Thymus (tissue), 11 donors: ENCODE data around the gene RPL13A. TPM values are rescaled to one million over a fixed set of nuclear protein-coding genes. Genes with fewer than 3 reads are reported as not detected.

ENCODE experiments used
- DNase-seq, 9 donors: peaks; one replicate each; pipeline ENCODE4 v3.0.0-alpha.2; 2013; ENCODE audit warnings: low spot score in 9 of 9, low read depth in 6 of 9, missing footprints in 1 of 9
- H3K27ac ChIP-seq, 2 donors: one replicate each; pipeline ENCODE4 v1.5.1; 2013; ENCODE audit warnings: control low read depth in 1 of 2, low read depth in 1 of 2, low read length in 1 of 2, mild to moderate bottlenecking in 1 of 2, moderate library complexity in 1 of 2
- H3K27me3 ChIP-seq, 2 donors: one replicate each; pipeline ENCODE4 v1.5.1; 2013; ENCODE audit warnings: low read length in 1 of 2; ENCODE audit not compliant: control insufficient read depth in 2 of 2, insufficient read depth in 1 of 2
- H3K36me3 ChIP-seq, 2 donors: one replicate each; pipeline ENCODE4 v1.5.1; 2013; ENCODE audit warnings: low read length in 1 of 2, mild to moderate bottlenecking in 1 of 2, moderate library complexity in 1 of 2; ENCODE audit not compliant: control insufficient read depth in 2 of 2, insufficient read depth in 2 of 2
- H3K4me1 ChIP-seq, 2 donors: one replicate each; pipeline ENCODE4 v1.5.1; 2013; ENCODE audit warnings: low read length in 2 of 2; ENCODE audit not compliant: control insufficient read depth in 2 of 2, insufficient read depth in 2 of 2
- H3K4me3 ChIP-seq, 2 donors: one replicate each; pipeline ENCODE4 v1.5.1; 2013; ENCODE audit warnings: low read length in 2 of 2, control low read depth in 1 of 2, mild to moderate bottlenecking in 1 of 2
- H3K9me3 ChIP-seq, 2 donors: one replicate each; pipeline ENCODE4 v1.5.1; 2013; ENCODE audit warnings: low read length in 1 of 2, mild to moderate bottlenecking in 1 of 2; ENCODE audit not compliant: control insufficient read depth in 2 of 2, insufficient read depth in 1 of 2
- WGBS: extraction: QIAGEN DNeasy Blood & Tissue Kit; methylation state at CpG from one replicate; pipeline ENCODE4 v1.1.7; 2013; 5-methylcytosine and 5-hydroxymethylcytosine counted together
- polyA plus RNA-seq: library from polyadenylated mRNA; stranded (reverse); fragments of 200-250 nt; gene quantifications from one replicate; pipeline ENCODE4 v1.2.3, GENCODE V29; 2013
- total RNA-seq: library from RNA; stranded (reverse); fragments of 120-200 nt; gene quantifications from one replicate; pipeline ENCODE4 v1.2.4, GENCODE V29; 2013
- donor health status: healthy.

Gene RPL13A
- total and polyA plus RNA-seq, 2 donors: 3,666 to 4,231 TPM

DNA sequence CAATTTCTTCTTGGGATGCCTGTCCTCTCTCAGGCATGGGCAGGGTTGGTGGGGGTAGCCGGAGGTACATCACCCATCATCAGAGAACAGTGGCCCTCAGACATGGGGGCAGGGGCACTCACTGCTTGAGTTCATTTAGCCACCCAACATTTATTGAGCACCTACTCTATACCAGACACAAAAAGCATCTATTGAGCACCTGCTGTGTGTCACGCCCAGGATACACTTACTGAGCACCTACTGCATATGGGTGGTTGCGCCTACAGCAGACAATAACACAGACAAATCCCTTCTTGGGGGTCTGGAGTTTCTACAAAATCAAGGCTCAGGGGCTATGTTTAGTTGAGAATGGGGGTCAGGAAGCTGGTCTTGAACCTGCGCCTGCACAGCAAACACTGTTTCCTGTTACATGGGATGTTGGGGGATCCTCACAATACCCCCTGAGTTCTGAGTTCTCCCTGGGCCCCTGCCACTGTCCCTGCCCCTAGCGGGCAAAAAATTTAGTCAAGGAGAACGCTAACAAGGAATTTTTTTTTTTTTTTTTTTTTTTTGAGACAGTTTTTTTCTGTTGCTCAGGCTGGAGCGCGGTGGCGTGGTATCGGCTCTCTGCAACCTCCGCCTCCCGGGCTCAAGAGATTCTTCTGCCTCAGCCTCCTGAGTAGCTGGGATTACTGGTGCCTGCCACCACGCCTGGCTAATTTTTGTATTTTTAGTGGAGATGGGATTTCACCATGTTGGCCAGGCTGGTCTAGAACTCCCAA lies 52.0 kb downstream of the RPL13A start:
- Histone ChIP-seq H3K4me1 (peaks cover 10 to 22% of the 10 kb centered on the region in 2 donors), H3K27ac (no peak overlapping the region), H3K36me3 (peaks cover 0 to 6% of the 10 kb centered on the region in 2 donors), H3K27me3 (peaks cover under 1 to 7% of the 10 kb centered on the region in 2 donors), H3K9me3 (no peaks in the 10 kb centered on the region), H3K4me3 (no peak overlapping the region)
- 98% methylated on average over 13 of the region's 13 CpGs for WGBS
- DNase-seq: no peak

Other genes with a start within 250 kb of the RPL13A start
- 0.76 TPM for gene SLC6A16, start 162.4 kb upstream of the RPL13A start, total RNA-seq
- gene SLC6A16, start 162.4 kb upstream of the RPL13A start, polyA plus RNA-seq: 2.5 TPM
- gene CD37, start 152.2 kb upstream of the RPL13A start, total RNA-seq: 31.6 TPM
- gene CD37, start 152.2 kb upstream of the RPL13A start, polyA plus RNA-seq: 78.4 TPM
- 4.1 TPM for gene TEAD2, start 125.2 kb upstream of the RPL13A start, total RNA-seq
- gene TEAD2, start 125.2 kb upstream of the RPL13A start, polyA plus RNA-seq: 6.6 TPM
- 0.14 TPM for gene DKKL1, start 123.7 kb upstream of the RPL13A start, total RNA-seq
- gene DKKL1, start 123.7 kb upstream of the RPL13A start, polyA plus RNA-seq: 0.21 TPM
- 0.09 TPM for gene KASH5, start 99.4 kb upstream of the RPL13A start, total RNA-seq
- gene KASH5, start 99.4 kb upstream of the RPL13A start, polyA plus RNA-seq: 0.09 TPM
- not detected for gene PTH2, start 64.2 kb upstream of the RPL13A start, total RNA-seq
- gene PTH2, start 64.2 kb upstream of the RPL13A start, polyA plus RNA-seq: not detected
- not detected for gene GFY, start 62.2 kb upstream of the RPL13A start, total RNA-seq
- gene GFY, start 62.2 kb upstream of the RPL13A start, polyA plus RNA-seq: 0.05 TPM
- under 0.01 TPM for gene SLC17A7, start 46.1 kb upstream of the RPL13A start, total RNA-seq
- 0.57 TPM for gene SLC17A7, start 46.1 kb upstream of the RPL13A start, polyA plus RNA-seq
- 99.1 TPM for gene PIH1D1, start 35.8 kb upstream of the RPL13A start, total RNA-seq
- gene PIH1D1, start 35.8 kb upstream of the RPL13A start, polyA plus RNA-seq: 130 TPM
- 28.5 TPM for gene ALDH16A1, start 34.4 kb upstream of the RPL13A start, total RNA-seq
- 51.6 TPM for gene ALDH16A1, start 34.4 kb upstream of the RPL13A start, polyA plus RNA-seq
- gene FLT3LG, start 13.4 kb upstream of the RPL13A start, total RNA-seq: 22.3 TPM
- gene FLT3LG, start 13.4 kb upstream of the RPL13A start, polyA plus RNA-seq: 32.1 TPM
- 3,463 TPM for gene RPS11, start 8.8 kb downstream of the RPL13A start, total RNA-seq
- 4,965 TPM for gene RPS11, start 8.8 kb downstream of the RPL13A start, polyA plus RNA-seq
- 120 TPM for gene FCGRT, start 25.1 kb downstream of the RPL13A start, total RNA-seq
- 166 TPM for gene FCGRT, start 25.1 kb downstream of the RPL13A start, polyA plus RNA-seq
- 8.8 TPM for gene RCN3, start 40.4 kb downstream of the RPL13A start, total RNA-seq
- 32.7 TPM for gene RCN3, start 40.4 kb downstream of the RPL13A start, polyA plus RNA-seq
- gene NOSIP, start 92.9 kb downstream of the RPL13A start, total RNA-seq: 137 TPM
- 156 TPM for gene NOSIP, start 92.9 kb downstream of the RPL13A start, polyA plus RNA-seq
- 2.2 TPM for gene PRRG2, start 93.7 kb downstream of the RPL13A start, total RNA-seq
- 5.5 TPM for gene PRRG2, start 93.7 kb downstream of the RPL13A start, polyA plus RNA-seq
- 2.3 TPM for gene PRR12, start 103.6 kb downstream of the RPL13A start, total RNA-seq
- gene PRR12, start 103.6 kb downstream of the RPL13A start, polyA plus RNA-seq: 10.2 TPM
- gene RRAS, start 152.5 kb downstream of the RPL13A start, total RNA-seq: 12.7 TPM
- gene RRAS, start 152.5 kb downstream of the RPL13A start, polyA plus RNA-seq: 60.9 TPM
- gene SCAF1, start 154.6 kb downstream of the RPL13A start, total RNA-seq: 3.2 TPM
- gene SCAF1, start 154.6 kb downstream of the RPL13A start, polyA plus RNA-seq: 17.2 TPM
- 83.6 TPM for gene IRF3, start 178.2 kb downstream of the RPL13A start, total RNA-seq
- 259 TPM for gene IRF3, start 178.2 kb downstream of the RPL13A start, polyA plus RNA-seq
- 18.7 TPM for gene BCL2L12, start 178.3 kb downstream of the RPL13A start, total RNA-seq
- gene BCL2L12, start 178.3 kb downstream of the RPL13A start, polyA plus RNA-seq: 27.1 TPM
- gene PRMT1, start 189.7 kb downstream of the RPL13A start, total RNA-seq: 173 TPM
- 101 TPM for gene PRMT1, start 189.7 kb downstream of the RPL13A start, polyA plus RNA-seq
- gene ADM5, start 202.0 kb downstream of the RPL13A start, total RNA-seq: 0.47 TPM
- gene ADM5, start 202.0 kb downstream of the RPL13A start, polyA plus RNA-seq: 5.5 TPM
- gene CPT1C, start 203.5 kb downstream of the RPL13A start, total RNA-seq: 0.61 TPM
- gene CPT1C, start 203.5 kb downstream of the RPL13A start, polyA plus RNA-seq: 3.5 TPM